ENCODE results near the gene OMP. TPM values are rescaled to one million over a fixed set of nuclear protein-coding genes. Genes with fewer than 3 reads are reported as not detected.

The OMP gene
- total and polyA plus RNA-seq, 3 donors from 2014 or later, result 1.7 to 6.7 TPM; not detected in 1

- Histone ChIP-seq H3K27ac (no peak overlapping the region), H3K4me3 (no peak overlapping the region), H3K36me3 (ENCODE audit: low read depth, missing control alignments) (no peaks in the 10 kb centered on the region), H3K9me3 (no peaks in the 10 kb centered on the region), H3K4me1 (peaks cover 54% of the 10 kb centered on the region), H3K27me3 (no peaks in the 10 kb centered on the region)
- DNase-seq, result no peak
- TF ChIP-seq CTCF (IDR thresholded peaks at IDR 0.05), result no peak
- no peak for TF ChIP-seq POLR2A (IDR thresholded peaks at IDR 0.05)
- intact Hi-C loops (cut with DNase I; ENCODE audit: low total_unique reads), result no loop called here
- WGBS, 2 donors, result 62 to 65% methylated on average over 7 of the region's 7 CpGs
Observed at GRCh38 chr11:77068457-77069335, 33.9 kb upstream of the OMP start.

- WGBS, 2 donors, result 71 to 77% methylated on average over 6 of the region's 6 CpGs
- Histone ChIP-seq H3K36me3 (ENCODE audit: low read depth, missing control alignments) (no peaks in the 10 kb centered on the region), H3K9me3 (no peaks in the 10 kb centered on the region), H3K27ac (no peak overlapping the region), H3K27me3 (no peaks in the 10 kb centered on the region), H3K4me3 (no peak overlapping the region), H3K4me1 (peaks cover 62% of the 10 kb centered on the region)
- TF ChIP-seq CTCF (IDR thresholded peaks at IDR 0.05) (no peak), POLR2A (IDR thresholded peaks at IDR 0.05) (no peak)
- intact Hi-C loops (cut with DNase I; ENCODE audit: low total_unique reads), result no loop called here
- no peak for DNase-seq
Observed at GRCh38 chr11:77069336-77069968, 33.2 kb upstream of the OMP start.

GRCh38 chr11:77069969-77070582 lies 32.6 kb upstream of the OMP start:
- Histone ChIP-seq H3K27ac (no peak overlapping the region), H3K4me3 (no peak overlapping the region), H3K4me1 (peaks cover 67% of the 10 kb centered on the region), H3K9me3 (no peaks in the 10 kb centered on the region), H3K27me3 (no peaks in the 10 kb centered on the region), H3K36me3 (ENCODE audit: low read depth, missing control alignments) (no peaks in the 10 kb centered on the region)
- no peak for TF ChIP-seq CTCF (IDR thresholded peaks at IDR 0.05)
- no peak for TF ChIP-seq POLR2A (IDR thresholded peaks at IDR 0.05)
- DNase-seq, result no peak
- WGBS, 2 donors, result 89 to 94% methylated on average over 5 to 8 of the region's 8 CpGs
- intact Hi-C loops (cut with DNase I; ENCODE audit: low total_unique reads), result no loop called here

DNA sequence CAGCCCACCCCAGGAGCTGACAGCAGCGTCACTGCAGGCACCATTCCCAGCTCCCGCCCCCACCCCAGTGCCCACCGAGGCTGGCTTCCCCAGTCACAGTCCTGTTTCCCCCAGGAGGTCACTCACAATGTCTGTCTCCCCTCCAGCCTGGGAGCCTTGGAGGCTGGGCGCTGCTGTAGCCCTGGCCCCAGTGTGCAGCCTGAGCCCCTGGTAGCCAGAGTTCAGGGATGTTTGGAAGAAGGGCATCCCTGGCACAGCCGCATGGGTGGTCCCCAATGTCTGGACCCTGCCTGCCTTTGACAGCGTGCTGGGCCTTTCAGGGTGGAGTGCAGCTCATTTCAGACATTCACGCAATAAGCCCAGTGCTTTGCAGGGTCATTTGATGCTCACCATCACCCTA lies 31.6 kb upstream of the OMP start:
- Histone ChIP-seq H3K9me3 (no peaks in the 10 kb centered on the region), H3K4me1 (peaks cover 61% of the 10 kb centered on the region), H3K27ac (no peak overlapping the region), H3K36me3 (ENCODE audit: low read depth, missing control alignments) (no peaks in the 10 kb centered on the region), H3K4me3 (no peak overlapping the region), H3K27me3 (no peaks in the 10 kb centered on the region)
- WGBS, 2 donors, result 82 to 88% methylated on average over 5 to 7 of the region's 7 CpGs
- intact Hi-C loops (cut with DNase I; ENCODE audit: low total_unique reads), result no loop called here
- TF ChIP-seq POLR2A (IDR thresholded peaks at IDR 0.05) (no peak), CTCF (IDR thresholded peaks at IDR 0.05) (no peak)
- DNase-seq, result no peak
